Activated CD4-positive, CD25-positive, alpha-beta regulatory T cell treated with anti-CD3 and anti-CD28 coated beads, Interleukin-2, amount 50 U/mL, for 72 hours (primary cell): Measurements from ENCODE around the gene ZNF546.

Source experiments
- DNase-seq: peaks from one replicate; pipeline ENCODE4 v3.0.0; 2021

Gene ZNF546

DNA sequence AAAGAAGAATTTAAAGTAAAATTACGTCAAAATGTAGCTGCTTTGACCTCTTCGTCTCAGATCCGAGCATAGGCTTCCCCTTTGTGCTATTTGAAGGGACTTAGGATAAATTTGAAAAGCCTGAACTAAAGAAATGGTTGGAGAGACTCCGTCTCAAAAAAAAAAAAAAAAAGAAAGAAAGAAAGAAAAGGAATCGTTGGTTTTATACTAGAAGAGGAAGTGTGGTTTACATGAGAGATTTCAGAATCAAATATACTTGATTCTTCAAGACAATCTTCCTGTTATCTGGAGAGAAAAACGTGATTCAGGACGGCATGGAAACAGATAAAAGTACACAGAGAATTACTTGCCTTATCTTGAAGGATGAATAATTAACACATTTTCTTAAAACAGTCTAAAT lies 59.6 kb downstream of the ZNF546 start:
- no peak for DNase-seq

- DNase-seq, result no peak
Observed at GRCh38 chr19:40057166-40057565, 60.3 kb downstream of the ZNF546 start.

DNA sequence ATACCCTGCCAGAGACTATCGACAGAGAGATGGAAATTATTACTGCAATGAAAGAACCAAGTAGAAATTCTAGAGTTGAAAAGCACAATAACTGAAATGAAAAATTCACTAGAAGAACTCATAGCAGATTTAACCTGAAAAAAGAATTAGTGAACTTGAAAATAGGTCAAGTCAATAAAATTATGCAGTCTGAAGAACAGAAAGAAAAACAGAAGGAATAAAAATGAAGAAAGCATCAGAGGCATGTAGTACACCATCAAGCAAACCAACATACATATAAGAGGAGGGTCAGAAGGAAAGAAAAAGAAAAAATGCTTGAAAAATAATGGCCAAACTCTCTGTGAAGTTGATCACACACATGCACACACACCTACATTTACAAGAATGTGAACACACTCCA lies 62.8 kb downstream of the ZNF546 start:
- no peak for DNase-seq

GRCh38 chr19:40070058-40070457 lies 73.2 kb downstream of the ZNF546 start:
- DNase-seq, result no peak
